DND-41 (cell line): ENCODE measurements around the gene HDHD3.

Experiments
- ATAC-seq: fragments of 200-7000 bp; cut with Tn5 transposase; 3 replicates; pipeline ENCODE4 v1.9.1; 2021; ENCODE audit warnings: low read depth; ENCODE audit not compliant: insufficient read depth
- DNase-seq: peaks from one replicate; pipeline ENCODE4 v3.0.0-alpha.2; 2020
- H2AFZ ChIP-seq: 2 replicates; pipeline ENCODE4 v1.6.0; 2012; ENCODE audit warnings: low read depth, low read length
- H3K27ac ChIP-seq: 2 replicates; pipeline ENCODE4 v1.5.1; 2012; ENCODE audit warnings: low read length, inconsistent platforms
- H3K27me3 ChIP-seq: fragments of 200-600 bp; sonication (generic); 2 replicates; pipeline ENCODE4 v1.6.0; 2012; ENCODE audit warnings: low read length, mild to moderate bottlenecking, inconsistent platforms; ENCODE audit not compliant: insufficient read depth, poor library complexity
- H3K36me3 ChIP-seq: 2 replicates; pipeline ENCODE4 v1.5.1; 2012; ENCODE audit warnings: low read length, inconsistent platforms; ENCODE audit not compliant: insufficient read depth
- H3K4me1 ChIP-seq: 2 replicates; pipeline ENCODE4 v1.5.1; 2012; ENCODE audit warnings: mild to moderate bottlenecking, low read length; ENCODE audit not compliant: insufficient read depth
- H3K4me2 ChIP-seq: 2 replicates; pipeline ENCODE4 v1.6.0; 2012; ENCODE audit warnings: mild to moderate bottlenecking, moderate library complexity, low read length, inconsistent platforms; ENCODE audit not compliant: insufficient read depth
- H3K4me3 ChIP-seq, 2 experiments: fragments of 200-600 bp in 1 of 2; shearing (Covaris generic) in 1 of 2; 2 replicates each; pipeline ENCODE4 v1.5.1; 2012 to 2016; ENCODE audit warnings: inconsistent platforms in 2 of 2, low read length in 2 of 2, mild to moderate bottlenecking in 2 of 2, low read depth in 1 of 2, moderate library complexity in 1 of 2
- H3K79me2 ChIP-seq: 2 replicates; pipeline ENCODE4 v1.6.0; 2012; ENCODE audit warnings: low read length, inconsistent platforms; ENCODE audit not compliant: insufficient read depth
- H3K9ac ChIP-seq: 2 replicates; pipeline ENCODE4 v1.6.0; 2012; ENCODE audit warnings: low read depth, mild to moderate bottlenecking, inconsistent platforms, low read length, moderate library complexity
- H3K9me3 ChIP-seq: 2 replicates; pipeline ENCODE4 v1.5.1; 2012; ENCODE audit warnings: low read length, moderate library complexity, mild to moderate bottlenecking, inconsistent platforms; ENCODE audit not compliant: insufficient read depth, severe bottlenecking
- H4K20me1 ChIP-seq: 2 replicates; pipeline ENCODE4 v1.6.0; 2012; ENCODE audit warnings: low read length; ENCODE audit not compliant: insufficient read depth
- CTCF ChIP-seq: IDR thresholded peaks from 2 replicates; pipeline ENCODE4 v1.5.1; 2012; ENCODE audit warnings: borderline replicate concordance, low read length, moderate library complexity, mild to moderate bottlenecking; ENCODE audit not compliant: poor library complexity, severe bottlenecking; ENCODE audit errors: extremely low read depth
- EZH2 ChIP-seq: IDR thresholded peaks from 3 replicates; pipeline ENCODE4 v1.6.1; 2012; ENCODE audit warnings: borderline replicate concordance, low read depth, mild to moderate bottlenecking, moderate library complexity, low read length, inconsistent platforms; ENCODE audit not compliant: severe bottlenecking

HDHD3 gene

GRCh38 chr9:113403646-113404045 lies 26.9 kb upstream of the HDHD3 start:
- Histone ChIP-seq H4K20me1 (no peaks in the 10 kb centered on the region), H3K4me3 (no peak overlapping the region), H3K9ac (no peak overlapping the region), H3K27me3 (no peaks in the 10 kb centered on the region), H3K36me3 (peaks cover 12% of the 10 kb centered on the region), H3K27ac (no peak overlapping the region), H2AFZ (no peak overlapping the region), H3K4me1 (peaks cover 27% of the 10 kb centered on the region), H3K4me2 (no peak overlapping the region), H3K9me3 (no peaks in the 10 kb centered on the region), H3K79me2 (peaks cover 20% of the 10 kb centered on the region)
- no peak for ATAC-seq
- no peak for TF ChIP-seq CTCF
- no peak for TF ChIP-seq EZH2
- DNase-seq = no peak

GRCh38 chr9:113401027-113401792 lies 24.4 kb upstream of the HDHD3 start, which contains the start of gene ALAD:
TSS of gene ALAD (minus strand) at chr9:113401284. CDS start at chr9:113393559, 7,725 bp downstream.
- peak within 1 kb of the TSS; percentile 68 for H3K9ac ChIP-seq
- no peaks in the 10 kb centered on the region for H3K36me3 ChIP-seq
- peak within 1 kb of the TSS; percentile 77 for H3K27ac ChIP-seq
- peak; percentile 94 for TF ChIP-seq CTCF
- TF ChIP-seq EZH2 = no peak
- peak within 1 kb of the TSS; percentile 85 for H2AFZ ChIP-seq
- ATAC-seq (peak; percentile 94), DNase-seq (peak; percentile 98)
- H4K20me1 ChIP-seq = no peaks in the 10 kb centered on the region
- H3K4me1 ChIP-seq = peaks cover 19% of the 10 kb centered on the region
- H3K4me3 ChIP-seq = peak within 1 kb of the TSS; percentile 59 to 81; a peak in 3 of 4 replicates
- H3K9me3 ChIP-seq = no peaks in the 10 kb centered on the region
- H3K27me3 ChIP-seq = no peaks in the 10 kb centered on the region
- H3K4me2 ChIP-seq = peak within 1 kb of the TSS; percentile 66
- peaks cover 15% of the 10 kb centered on the region for H3K79me2 ChIP-seq

GRCh38 chr9:113399646-113400200 lies 22.9 kb upstream of the HDHD3 start:
- peak overlapping the region; percentile 66 for H3K4me2 ChIP-seq
- H4K20me1 ChIP-seq = no peaks in the 10 kb centered on the region
- H3K9ac ChIP-seq = peak overlapping the region; percentile 68; the same call in 1 of the 2 replicates
- ATAC-seq (no peak), DNase-seq (no peak)
- H2AFZ ChIP-seq = no peak overlapping the region
- H3K27ac ChIP-seq = no peak overlapping the region
- peaks cover 4% of the 10 kb centered on the region for H3K36me3 ChIP-seq
- H3K9me3 ChIP-seq = no peaks in the 10 kb centered on the region
- TF ChIP-seq CTCF (no peak), EZH2 (no peak)
- peaks cover 15% of the 10 kb centered on the region for H3K79me2 ChIP-seq
- peaks cover 19% of the 10 kb centered on the region for H3K4me1 ChIP-seq
- H3K4me3 ChIP-seq = peak overlapping the region in 1 of 2 experiments; percentile 81; a peak in 2 of 4 replicates
- no peaks in the 10 kb centered on the region for H3K27me3 ChIP-seq
